IMR-90 (cell line): ENCODE data around the gene RFX1. TPM values are rescaled to one million over a fixed set of nuclear protein-coding genes. Genes with fewer than 3 reads are reported as not detected.

Source experiments
- ATAC-seq: fragments of 200-7000 bp; cut with Tn5 transposase; 2 replicates; pipeline ENCODE4 v1.9.1; 2020; ENCODE audit warnings: low read depth, mild to moderate bottlenecking, moderate library complexity
- BruUV-seq: library from RNA; stranded (reverse); fragments of 400-500 nt; replicated peaks from 2 replicates; lab custom pipeline; 2021; lab: Mats Ljungman, UMichigan
- CTCF ChIA-PET: fragments of 300-600 bp; formaldehyde crosslinking; extraction: SDS; loops from one replicate; lab custom pipeline; 2021; ENCODE audit warnings: antibody characterized with exemption; lab: Yijun Ruan, JAX
- POLR2A ChIA-PET: fragments of 300-600 bp; sonication (Branson Sonifier 250); formaldehyde crosslinking; loops from one replicate; lab custom pipeline; 2022; ENCODE audit warnings: antibody characterized with exemption; ENCODE audit not compliant: unreplicated experiment; lab: Charles Lee
- DNase-seq: peaks from one replicate; pipeline ENCODE4 v3.0.0; 2013
- H2AFZ ChIP-seq: replicated peaks from 2 replicates; pipeline ENCODE3; 2013; ENCODE audit warnings: low read length, mild to moderate bottlenecking; ENCODE audit not compliant: poor library complexity
- H2AK5ac ChIP-seq: 2 replicates; pipeline ENCODE4 v1.6.1; 2013; ENCODE audit warnings: low read depth, low read length, inconsistent platforms
- H2AK9ac ChIP-seq: replicated peaks from 2 replicates; pipeline ENCODE3; 2013; ENCODE audit warnings: mild to moderate bottlenecking, low read depth, low read length, moderate library complexity; ENCODE audit not compliant: poor library complexity
- H2BK120ac ChIP-seq: 2 replicates; pipeline ENCODE4 v1.6.1; 2013; ENCODE audit warnings: low read depth, low read length, inconsistent platforms
- H2BK15ac ChIP-seq: 3 replicates; pipeline ENCODE4 v1.6.1; 2013; ENCODE audit warnings: low read depth, low read length, inconsistent platforms
- H2BK20ac ChIP-seq: 2 replicates; pipeline ENCODE4 v1.6.1; 2013; ENCODE audit warnings: low read depth, mild to moderate bottlenecking, inconsistent platforms, low read length, moderate library complexity
- H2BK5ac ChIP-seq: 2 replicates; pipeline ENCODE4 v1.6.1; 2013; ENCODE audit warnings: mild to moderate bottlenecking, low read depth, low read length, inconsistent platforms; ENCODE audit not compliant: poor library complexity, severe bottlenecking
- H3K14ac ChIP-seq: replicated peaks from 2 replicates; pipeline ENCODE4 v1.6.1; 2013; ENCODE audit warnings: low read depth, low read length, inconsistent platforms
- H3K18ac ChIP-seq: 2 replicates; pipeline ENCODE4 v1.6.1; 2013; ENCODE audit warnings: low read depth, low read length, control low read depth
- H3K23ac ChIP-seq: 2 replicates; pipeline ENCODE4 v1.6.1; 2013; ENCODE audit warnings: low read depth, low read length, inconsistent platforms
- H3K27ac ChIP-seq: 2 replicates; pipeline ENCODE4 v1.5.1; 2013; ENCODE audit warnings: mild to moderate bottlenecking, control low read depth, low read length; ENCODE audit not compliant: insufficient read depth
- H3K27me3 ChIP-seq: 2 replicates; pipeline ENCODE4 v1.6.1; 2013; ENCODE audit warnings: low read length; ENCODE audit not compliant: control insufficient read depth, insufficient read depth
- H3K36me3 ChIP-seq: 2 replicates; pipeline ENCODE4 v1.6.1; 2013; ENCODE audit warnings: low read length, mixed read lengths; ENCODE audit not compliant: control insufficient read depth, insufficient read depth
- H3K4ac ChIP-seq: 2 replicates; pipeline ENCODE4 v1.6.1; 2013; ENCODE audit warnings: low read depth, low read length, inconsistent platforms
- H3K4me1 ChIP-seq: 2 replicates; pipeline ENCODE4 v1.6.1; 2013; ENCODE audit warnings: low read length, mixed read lengths; ENCODE audit not compliant: control insufficient read depth, insufficient read depth
- H3K4me2 ChIP-seq: 2 replicates; pipeline ENCODE4 v1.6.1; 2013; ENCODE audit warnings: low read depth, mild to moderate bottlenecking, control low read depth, low read length, moderate library complexity
- H3K4me3 ChIP-seq: 2 replicates; pipeline ENCODE4 v1.5.1; 2013; ENCODE audit warnings: low read depth, mild to moderate bottlenecking, control low read depth, low read length, moderate library complexity; ENCODE audit not compliant: insufficient read depth
- H3K56ac ChIP-seq: 2 replicates; pipeline ENCODE4 v1.6.1; 2013; ENCODE audit warnings: low read length, inconsistent platforms; ENCODE audit not compliant: insufficient read depth; ENCODE audit errors: extremely low read depth
- H3K79me1 ChIP-seq, 2 experiments: 2 replicates each; pipeline ENCODE4 v1.6.1; 2013; ENCODE audit warnings: low read length in 2 of 2, inconsistent platforms in 1 of 2, low read depth in 1 of 2
- H3K9ac ChIP-seq: 2 replicates; pipeline ENCODE4 v1.6.1; 2013; ENCODE audit warnings: low read depth, low read length, control low read depth
- H3K9me1 ChIP-seq: 2 replicates; pipeline ENCODE4 v1.6.1; 2013; ENCODE audit warnings: low read length, inconsistent platforms; ENCODE audit not compliant: insufficient read depth
- H3K9me3 ChIP-seq: 2 replicates; pipeline ENCODE4 v1.6.1; 2013; ENCODE audit warnings: low read length; ENCODE audit not compliant: control insufficient read depth, insufficient read depth
- H4K20me1 ChIP-seq: 2 replicates; pipeline ENCODE4 v1.6.1; 2013; ENCODE audit warnings: low read length, inconsistent platforms; ENCODE audit not compliant: insufficient read depth
- H4K5ac ChIP-seq: 2 replicates; pipeline ENCODE4 v1.6.1; 2013; ENCODE audit warnings: mild to moderate bottlenecking, low read depth, low read length, control low read depth
- H4K8ac ChIP-seq, 2 experiments: 2 replicates each; pipeline ENCODE4 v1.6.1; 2013; ENCODE audit warnings: low read depth in 2 of 2, low read length in 2 of 2, control low read depth in 1 of 2, inconsistent platforms in 1 of 2
- H4K91ac ChIP-seq: 2 replicates; pipeline ENCODE4 v1.6.1; 2013; ENCODE audit warnings: low read depth, low read length, inconsistent platforms; ENCODE audit not compliant: insufficient read depth
- BHLHE40 ChIP-seq: fragments of 150-350 bp; IDR thresholded peaks from 2 replicates; pipeline ENCODE4 v1.6.1; 2016; ENCODE audit warnings: mild to moderate bottlenecking, low read depth, low read length
- FOS ChIP-seq: fragments of 150-350 bp; IDR thresholded peaks from 2 replicates; pipeline ENCODE4 v1.6.1; 2016; ENCODE audit warnings: low read depth, low read length
- MAZ ChIP-seq: IDR thresholded peaks from 2 replicates; pipeline ENCODE4 v1.6.1; 2012; ENCODE audit warnings: low read depth, mild to moderate bottlenecking, low read length, improper control_type of control experiment, moderate library complexity, borderline replicate concordance
- POLR2A ChIP-seq: IDR thresholded peaks from 2 replicates; pipeline ENCODE4 v1.6.1; 2012; ENCODE audit warnings: mild to moderate bottlenecking, low read depth, low read length
- RFX5 ChIP-seq: IDR thresholded peaks from 2 replicates; pipeline ENCODE4 v1.8.0; 2012; ENCODE audit warnings: low read depth, mild to moderate bottlenecking, low read length, moderate library complexity
- WGBS, 2 experiments: methylation state at CpG; one replicate each; pipeline versions ENCODE4 v1.1.5 to v1.1.7; 2013; ENCODE audit warnings: missing lambda C conversion rate in 2 of 2; ENCODE audit not compliant: insufficient read length in 1 of 2; ENCODE audit errors: extremely low coverage in 2 of 2; 5-methylcytosine and 5-hydroxymethylcytosine counted together
- dilution Hi-C: fragments of 300-500 bp; cut with HindIII; formaldehyde crosslinking; loops from one replicate; pipeline ENCODE4 v1.14.3; 2018; ENCODE audit warnings: low sequenced_read_pairs; ENCODE audit not compliant: unreplicated experiment
- in situ Hi-C: fragments of 300-500 bp; cut with MboI; formaldehyde crosslinking; loops from 3 replicates; pipeline ENCODE4 v1.14.3; 2019; ENCODE audit warnings: low sequenced_read_pairs, inconsistent platforms, mixed read lengths
- intact Hi-C: fragments of 100-400 bp; cut with micrococcal nuclease; formaldehyde crosslinking; loops from 2 replicates; pipeline ENCODE4 v1.10.0; 2022
- polyA plus RNA-seq, 3 experiments: library from polyadenylated mRNA; depleted of rRNA; stranded (reverse); fragments of >200 nt; gene quantifications; 2 replicates each; pipeline ENCODE4 v1.2.3, GENCODE V29; 2012; ENCODE audit warnings: low replicate concordance in 1 of 3
- total RNA-seq: library from RNA; depleted of rRNA; stranded (reverse); fragments of >200 nt; gene quantifications from 2 replicates; pipeline ENCODE4 v1.2.3, GENCODE V29; 2012

The RFX1 gene
- total and polyA plus RNA-seq, 2 of the 4 experiments (the other 2 are of a cell fraction), result 0.36 to 3.1 TPM

- no peak overlapping the region for H2BK5ac ChIP-seq
- no peak overlapping the region; a peak in 1 of 4 replicates for H4K8ac ChIP-seq
- no peak overlapping the region for H4K5ac ChIP-seq
- H3K79me1 ChIP-seq, result peaks cover 0 to 8% of the 10 kb centered on the region in 2 experiments; a peak in 1 of 4 replicates
- no peak overlapping the region for H3K23ac ChIP-seq
- peaks cover 40% of the 10 kb centered on the region for H3K36me3 ChIP-seq
- peak overlapping the region; percentile 4 for H2AFZ ChIP-seq
- H3K4me3 ChIP-seq, result no peak overlapping the region
- H3K4ac ChIP-seq, result no peak overlapping the region
- intact Hi-C loops (no loop called here), dilution Hi-C loops (no loop called here), in situ Hi-C loops (no loop called here)
- no peak overlapping the region for H2BK120ac ChIP-seq
- no peaks in the 10 kb centered on the region for H3K27me3 ChIP-seq
- no peak overlapping the region for H3K56ac ChIP-seq
- H3K4me1 ChIP-seq, result peaks cover 9% of the 10 kb centered on the region
- H2AK9ac ChIP-seq, result peak overlapping the region; percentile 7
- POLR2A ChIA-PET, result no interaction called here
- BruUV-seq, result no TSS peak
- DNase-seq (peak; percentile 60), ATAC-seq (peak; percentile 72)
- H3K14ac ChIP-seq, result no peak overlapping the region
- H2AK5ac ChIP-seq, result no peak overlapping the region
- no peak overlapping the region for H3K18ac ChIP-seq
- H2BK15ac ChIP-seq, result no peak overlapping the region
- no peak overlapping the region for H3K27ac ChIP-seq
- no peak overlapping the region for H3K9ac ChIP-seq
- no peaks in the 10 kb centered on the region for H3K9me3 ChIP-seq
- TF ChIP-seq MAZ (peak; percentile 70; the same call in 1 of the 2 replicates), BHLHE40 (peak; percentile 56; the same call in 1 of the 2 replicates), RFX5 (no peak), POLR2A (no peak), FOS (peak; percentile 23; the same call in 1 of the 2 replicates)
- CTCF ChIA-PET, result interaction anchor here (0.8 kb wide), 1 partner anchor 10 kb away, joined by 3 read pairs; no protein-coding TSS in a partner anchor
- peak overlapping the region; percentile 28; the same call in 1 of the 2 replicates for H3K4me2 ChIP-seq
- H2BK20ac ChIP-seq, result no peak overlapping the region
- WGBS, 2 experiments, result 37% methylated on average over 56 of the region's 89 CpGs; no CpG with 5 or more reads in 1 of the 2 experiments
- peaks cover 7% of the 10 kb centered on the region for H4K20me1 ChIP-seq
- H4K91ac ChIP-seq, result no peak overlapping the region
- no peaks in the 10 kb centered on the region; the same call in 1 of the 2 replicates for H3K9me1 ChIP-seq
Measured at GRCh38 chr19:13962699-13963602, 43.2 kb downstream of the RFX1 start.
